Measurements from ENCODE around the gene CDC42BPA.

DNA sequence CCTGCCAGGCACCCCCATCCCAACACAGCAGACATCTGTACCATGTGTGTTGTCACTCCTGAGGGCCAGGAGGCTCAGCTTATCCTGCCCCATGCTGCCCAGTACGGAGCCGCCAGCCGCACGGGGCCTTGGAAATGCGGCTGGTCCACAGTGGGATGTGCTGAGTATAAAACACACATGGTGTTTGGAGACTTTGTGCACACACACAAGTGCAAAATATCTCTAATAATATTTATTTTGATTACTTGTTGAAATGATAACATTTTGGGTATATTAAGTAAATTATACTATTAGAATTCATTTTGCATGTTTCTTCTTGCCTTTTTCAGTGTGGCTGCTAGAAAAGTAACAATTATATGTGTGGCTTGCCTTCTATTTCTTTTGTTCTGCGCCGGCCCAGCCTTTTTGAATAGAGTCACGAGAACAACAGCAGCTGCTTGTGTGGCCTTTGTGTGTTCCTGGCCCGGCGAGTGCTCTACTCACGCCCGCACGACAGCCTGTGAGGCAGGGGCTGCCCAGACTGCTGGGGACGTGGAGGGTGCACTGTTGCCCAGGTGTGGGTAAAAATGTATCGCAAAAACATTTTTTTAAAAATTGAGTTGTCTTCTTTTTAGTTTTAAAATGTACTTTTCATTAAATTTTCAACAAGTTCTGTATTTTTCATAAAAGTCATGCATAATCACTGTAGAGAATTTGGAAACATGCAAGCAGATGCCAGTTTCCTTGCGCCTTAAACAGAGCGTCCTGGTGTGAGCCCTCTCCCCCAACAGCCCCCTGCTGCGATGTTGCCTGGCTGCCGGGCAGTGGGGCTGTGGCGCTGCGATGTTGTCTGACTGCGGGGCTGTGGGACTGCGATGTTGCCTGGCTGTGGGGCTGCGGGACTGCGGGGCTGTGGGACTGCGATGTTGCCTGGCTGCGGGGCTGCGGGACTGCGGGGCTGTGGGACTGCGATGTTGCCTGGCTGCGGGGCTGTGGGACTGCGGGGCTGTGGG, 342.7 kb downstream of the CDC42BPA start:
- TF ChIP-seq, protein P1, sequence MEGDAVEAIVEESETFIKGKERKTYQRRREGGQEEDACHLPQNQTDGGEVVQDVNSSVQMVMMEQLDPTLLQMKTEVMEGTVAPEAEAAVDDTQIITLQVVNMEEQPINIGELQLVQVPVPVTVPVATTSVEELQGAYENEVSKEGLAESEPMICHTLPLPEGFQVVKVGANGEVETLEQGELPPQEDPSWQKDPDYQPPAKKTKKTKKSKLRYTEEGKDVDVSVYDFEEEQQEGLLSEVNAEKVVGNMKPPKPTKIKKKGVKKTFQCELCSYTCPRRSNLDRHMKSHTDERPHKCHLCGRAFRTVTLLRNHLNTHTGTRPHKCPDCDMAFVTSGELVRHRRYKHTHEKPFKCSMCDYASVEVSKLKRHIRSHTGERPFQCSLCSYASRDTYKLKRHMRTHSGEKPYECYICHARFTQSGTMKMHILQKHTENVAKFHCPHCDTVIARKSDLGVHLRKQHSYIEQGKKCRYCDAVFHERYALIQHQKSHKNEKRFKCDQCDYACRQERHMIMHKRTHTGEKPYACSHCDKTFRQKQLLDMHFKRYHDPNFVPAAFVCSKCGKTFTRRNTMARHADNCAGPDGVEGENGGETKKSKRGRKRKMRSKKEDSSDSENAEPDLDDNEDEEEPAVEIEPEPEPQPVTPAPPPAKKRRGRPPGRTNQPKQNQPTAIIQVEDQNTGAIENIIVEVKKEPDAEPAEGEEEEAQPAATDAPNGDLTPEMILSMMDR (IDR thresholded peaks at IDR 0.05): no peak
- TF ChIP-seq POLR2A (IDR thresholded peaks at IDR 0.05) (no peak), POLR2AphosphoS5 (IDR thresholded peaks at IDR 0.05; ENCODE audit: insufficient read depth in 1 of 2, low read depth in 1 of 2) (no peak)
